HG03558 (cell line): ENCODE measurements around the gene NUBPL.
"Not testable (repeated sequence)": the region's sequence is repeated elsewhere in the genome, so short reads cannot be mapped to it uniquely, and the experiment has no call there.

Experiments
- ATAC-seq: cut with Tn5 transposase; IDR thresholded peaks from one replicate; pipeline ENCODE4 v1.9.1; 2021; ENCODE audit warnings: moderate number of reproducible peaks; ENCODE audit not compliant: unreplicated experiment; ENCODE audit errors: extremely low read depth

NUBPL gene

GRCh38 chr14:31718585-31718984, 157.4 kb downstream of the NUBPL start:
- ATAC-seq: no peak

GRCh38 chr14:31718985-31719384, 157.8 kb downstream of the NUBPL start:
- no peak for ATAC-seq

GRCh38 chr14:31726337-31726736, 165.1 kb downstream of the NUBPL start:
- no peak for ATAC-seq

- ATAC-seq: no peak
Observed at GRCh38 chr14:31727797-31728196, 166.6 kb downstream of the NUBPL start.

GRCh38 chr14:31740688-31741087, 179.5 kb downstream of the NUBPL start:
- no peak for ATAC-seq

- no peak for ATAC-seq
Observed at GRCh38 chr14:31745741-31746140, 184.5 kb downstream of the NUBPL start.

- no peak for ATAC-seq
Observed at GRCh38 chr14:31746326-31746725, 185.1 kb downstream of the NUBPL start.

GRCh38 chr14:31749275-31749674, 188.1 kb downstream of the NUBPL start:
- ATAC-seq: no peak

- not testable (repeated sequence) for ATAC-seq
Observed at GRCh38 chr14:31751047-31751446, 189.8 kb downstream of the NUBPL start.

- no peak for ATAC-seq
Observed at GRCh38 chr14:31752867-31753661, 191.9 kb downstream of the NUBPL start.

- ATAC-seq: no peak
Observed at GRCh38 chr14:31758941-31759340, 197.7 kb downstream of the NUBPL start.

GRCh38 chr14:31760277-31760676, 199.1 kb downstream of the NUBPL start:
- ATAC-seq: no peak

- ATAC-seq: no peak
Observed at GRCh38 chr14:31761325-31761724, 200.1 kb downstream of the NUBPL start.

GRCh38 chr14:31763041-31763440, 201.8 kb downstream of the NUBPL start:
- no peak for ATAC-seq

- no peak for ATAC-seq
Observed at GRCh38 chr14:31766315-31766892, 205.2 kb downstream of the NUBPL start.

GRCh38 chr14:31768355-31768754, 207.2 kb downstream of the NUBPL start:
- no peak for ATAC-seq

- ATAC-seq: no peak
Observed at GRCh38 chr14:31770271-31770670, 209.1 kb downstream of the NUBPL start.

- ATAC-seq: no peak
Observed at GRCh38 chr14:31774567-31774966, 213.4 kb downstream of the NUBPL start.

- no peak for ATAC-seq
Observed at GRCh38 chr14:31777312-31777711, 216.1 kb downstream of the NUBPL start.

- ATAC-seq: no peak
Observed at GRCh38 chr14:31781578-31781977, 220.4 kb downstream of the NUBPL start.

- no peak for ATAC-seq
Observed at GRCh38 chr14:31785574-31785973, 224.4 kb downstream of the NUBPL start.

- ATAC-seq: no peak
Observed at GRCh38 chr14:31787377-31787776, 226.2 kb downstream of the NUBPL start.
